Keratinocyte (primary cell): ENCODE results near the gene CHPT1. TPM values are rescaled to one million over a fixed set of nuclear protein-coding genes. Genes with fewer than 3 reads are reported as not detected.

Experiments
- DNase-seq: peaks from one replicate; pipeline ENCODE4 v3.0.0-alpha.2; 2011; ENCODE audit warnings: low read depth, missing footprints, low spot score
- FAIRE-seq: peaks from 2 replicates; lab custom pipeline; 2011; peaks lifted over from hg19 to GRCh38; lab: Jason Lieb, UNC
- H2AFZ ChIP-seq: 2 replicates; pipeline ENCODE4 v1.6.0; 2012; ENCODE audit warnings: low read length, control low read depth, inconsistent platforms; ENCODE audit not compliant: control insufficient read depth
- H3K27ac ChIP-seq: 2 replicates; pipeline ENCODE4 v1.5.1; 2011; ENCODE audit warnings: low read length; ENCODE audit not compliant: control insufficient read depth, insufficient read depth
- H3K27me3 ChIP-seq: 3 replicates; pipeline ENCODE4 v1.6.0; 2011; ENCODE audit warnings: low read length; ENCODE audit not compliant: control insufficient read depth, insufficient read depth; ENCODE audit errors: extremely low read depth
- H3K36me3 ChIP-seq, 2 experiments: 2 replicates in 1 of 2; 3 replicates in 1 of 2; pipeline ENCODE4 v1.5.1; 2011; ENCODE audit warnings: low read length in 2 of 2, mild to moderate bottlenecking in 1 of 2; ENCODE audit not compliant: control insufficient read depth in 2 of 2, insufficient read depth in 2 of 2; ENCODE audit errors: extremely low read depth in 1 of 2
- H3K4me1 ChIP-seq: 3 replicates; pipeline ENCODE4 v1.5.1; 2011; ENCODE audit warnings: low read length; ENCODE audit not compliant: control insufficient read depth, insufficient read depth; ENCODE audit errors: extremely low read depth
- H3K4me2 ChIP-seq: 3 replicates; pipeline ENCODE4 v1.6.0; 2011; ENCODE audit warnings: low read depth, low read length; ENCODE audit not compliant: control insufficient read depth, insufficient read depth; ENCODE audit errors: extremely low read depth
- H3K4me3 ChIP-seq, 3 experiments: fragments of 200-600 bp in 1 of 3; sonication (generic) in 1 of 3; 2 replicates in 2 of 3; 3 replicates in 1 of 3; pipeline ENCODE4 v1.5.1; 2011 to 2016; ENCODE audit warnings: low read length in 3 of 3, mild to moderate bottlenecking in 3 of 3, control low read depth in 2 of 3, inconsistent platforms in 1 of 3, low read depth in 1 of 3, mixed read lengths in 1 of 3, mixed run types in 1 of 3, moderate library complexity in 1 of 3; ENCODE audit not compliant: control insufficient read depth in 2 of 3, insufficient read depth in 2 of 3; ENCODE audit errors: extremely low read depth in 1 of 3
- H3K79me2 ChIP-seq: 2 replicates; pipeline ENCODE4 v1.6.0; 2012; ENCODE audit warnings: low read length; ENCODE audit not compliant: control insufficient read depth, insufficient read depth
- H3K9ac ChIP-seq: 3 replicates; pipeline ENCODE4 v1.6.0; 2011; ENCODE audit warnings: low read length; ENCODE audit not compliant: control insufficient read depth, insufficient read depth; ENCODE audit errors: extremely low read depth
- H3K9me1 ChIP-seq: 3 replicates; pipeline ENCODE4 v1.6.0; 2011; ENCODE audit warnings: low read length; ENCODE audit not compliant: control insufficient read depth, insufficient read depth; ENCODE audit errors: extremely low read depth
- H3K9me3 ChIP-seq: 2 replicates; pipeline ENCODE4 v1.5.1; 2012; ENCODE audit warnings: low read depth, low read length; ENCODE audit not compliant: control insufficient read depth
- H4K20me1 ChIP-seq: 3 replicates; pipeline ENCODE4 v1.6.0; 2011; ENCODE audit warnings: low read length; ENCODE audit not compliant: control insufficient read depth, insufficient read depth; ENCODE audit errors: extremely low read depth
- CTCF ChIP-seq, 3 experiments: IDR thresholded peaks in 1 of 3; conservative IDR thresholded peaks in 1 of 3; optimal IDR thresholded peaks in 1 of 3; 2 replicates in 2 of 3; 3 replicates in 1 of 3; pipeline versions ENCODE3 to v1.5.1; 2011; ENCODE audit warnings: low read length in 3 of 3, mild to moderate bottlenecking in 3 of 3, moderate library complexity in 2 of 3, control low read depth in 1 of 3, inconsistent platforms in 1 of 3; ENCODE audit not compliant: insufficient read depth in 2 of 3; ENCODE audit errors: extremely low read depth in 1 of 3
- EZH2 ChIP-seq: IDR thresholded peaks from one replicate; pipeline ENCODE4 v1.6.1; 2012; ENCODE audit warnings: inconsistent platforms, mild to moderate bottlenecking, low read length, moderate library complexity
- dilution Hi-C: fragments of 300-500 bp; cut with MboI; formaldehyde crosslinking; loops from one replicate; pipeline ENCODE4 v1.7.0; 2020; ENCODE audit warnings: low sequenced_read_pairs; ENCODE audit not compliant: extremely low pct_ligation_motif_present
- polyA plus RNA-seq, 5 experiments: library from polyadenylated mRNA; depleted of rRNA in 3 of 5; stranded (reverse) in 3 of 5; stranded (forward) in 1 of 5; unstranded in 1 of 5; fragments of >200 nt; gene quantifications; 1 replicate in 1 of 5; 2 replicates in 3 of 5; 3 replicates in 1 of 5; pipeline versions ENCODE4 v1.2.1 to v1.2.3, GENCODE V29; 2011 to 2012; ENCODE audit warnings: missing spikeins in 2 of 5, low read depth in 1 of 5, low replicate concordance in 1 of 5

Gene CHPT1
- polyA plus RNA-seq, 1 donor (not counting 4 experiments of a cell fraction or from before 2014, with no cell fraction given): 12.7 TPM

GRCh38 chr12:101769865-101770264 lies 72.4 kb downstream of the CHPT1 start:
- no peak for FAIRE-seq
- Histone ChIP-seq H3K4me1 (peaks cover 4% of the 10 kb centered on the region), H3K4me2 (no peak overlapping the region), H3K36me3 (peaks cover 5 to 14% of the 10 kb centered on the region in 2 experiments), H3K79me2 (no peaks in the 10 kb centered on the region), H3K27me3 (no peaks in the 10 kb centered on the region), H2AFZ (no peak overlapping the region), H4K20me1 (no peaks in the 10 kb centered on the region), H3K27ac (no peak overlapping the region), H3K4me3 (no peak overlapping the region), H3K9me3 (no peaks in the 10 kb centered on the region), H3K9me1 (no peaks in the 10 kb centered on the region), H3K9ac (no peak overlapping the region)
- no peak for TF ChIP-seq CTCF (optimal IDR thresholded peaks at IDR 0.05 in 1 of 3, IDR thresholded peaks at IDR 0.05 in 1 of 3, conservative IDR thresholded peaks at IDR 0.05 in 1 of 3; ENCODE audit: extremely low read depth in 1 of 3, insufficient read depth in 2 of 3, low read length in 3 of 3)
- TF ChIP-seq EZH2: no peak
- DNase-seq: no peak
- dilution Hi-C loops: no loop called here

- no peak overlapping the region for H3K4me3 ChIP-seq
- no peak overlapping the region for H2AFZ ChIP-seq
- FAIRE-seq (no peak), DNase-seq (no peak)
- H3K9ac ChIP-seq: no peak overlapping the region
- TF ChIP-seq CTCF (optimal IDR thresholded peaks at IDR 0.05 in 1 of 3, IDR thresholded peaks at IDR 0.05 in 1 of 3, conservative IDR thresholded peaks at IDR 0.05 in 1 of 3; ENCODE audit: extremely low read depth in 1 of 3, insufficient read depth in 2 of 3, low read length in 3 of 3) (no peak), EZH2 (no peak)
- no peaks in the 10 kb centered on the region for H3K79me2 ChIP-seq
- no peak overlapping the region for H3K27ac ChIP-seq
- dilution Hi-C loops: no loop called here
- H4K20me1 ChIP-seq: no peaks in the 10 kb centered on the region
- no peaks in the 10 kb centered on the region for H3K9me3 ChIP-seq
- H3K27me3 ChIP-seq: no peaks in the 10 kb centered on the region
- H3K9me1 ChIP-seq: no peaks in the 10 kb centered on the region
- no peak overlapping the region for H3K4me2 ChIP-seq
- peaks cover 3 to 12% of the 10 kb centered on the region in 2 experiments for H3K36me3 ChIP-seq
- H3K4me1 ChIP-seq: no peaks in the 10 kb centered on the region
These were observed 74.8 kb downstream of the CHPT1 start for GRCh38 chr12:101772012-101772775.
